GM12864 (cell line): ENCODE data around the gene SEMA4C.

Experiments
- DNase-seq: peaks from one replicate; pipeline ENCODE4 v3.0.0-alpha.2; 2011; ENCODE audit warnings: low read depth
- H3K4me3 ChIP-seq: 2 replicates; pipeline ENCODE4 v1.5.1; 2011; ENCODE audit warnings: mild to moderate bottlenecking, low read depth, low read length, control low read depth
- TF ChIP-seq, protein P1 (sequence below): IDR thresholded peaks from 2 replicates; pipeline ENCODE4 v1.5.1; 2011; ENCODE audit warnings: low read depth, mild to moderate bottlenecking, moderate library complexity, low read length, control low read depth, inconsistent platforms; ENCODE audit errors: missing control alignments

The SEMA4C gene

GRCh38 chr2:96883306-96883705, 13.4 kb upstream of the SEMA4C start:
- TF ChIP-seq, protein P1, sequence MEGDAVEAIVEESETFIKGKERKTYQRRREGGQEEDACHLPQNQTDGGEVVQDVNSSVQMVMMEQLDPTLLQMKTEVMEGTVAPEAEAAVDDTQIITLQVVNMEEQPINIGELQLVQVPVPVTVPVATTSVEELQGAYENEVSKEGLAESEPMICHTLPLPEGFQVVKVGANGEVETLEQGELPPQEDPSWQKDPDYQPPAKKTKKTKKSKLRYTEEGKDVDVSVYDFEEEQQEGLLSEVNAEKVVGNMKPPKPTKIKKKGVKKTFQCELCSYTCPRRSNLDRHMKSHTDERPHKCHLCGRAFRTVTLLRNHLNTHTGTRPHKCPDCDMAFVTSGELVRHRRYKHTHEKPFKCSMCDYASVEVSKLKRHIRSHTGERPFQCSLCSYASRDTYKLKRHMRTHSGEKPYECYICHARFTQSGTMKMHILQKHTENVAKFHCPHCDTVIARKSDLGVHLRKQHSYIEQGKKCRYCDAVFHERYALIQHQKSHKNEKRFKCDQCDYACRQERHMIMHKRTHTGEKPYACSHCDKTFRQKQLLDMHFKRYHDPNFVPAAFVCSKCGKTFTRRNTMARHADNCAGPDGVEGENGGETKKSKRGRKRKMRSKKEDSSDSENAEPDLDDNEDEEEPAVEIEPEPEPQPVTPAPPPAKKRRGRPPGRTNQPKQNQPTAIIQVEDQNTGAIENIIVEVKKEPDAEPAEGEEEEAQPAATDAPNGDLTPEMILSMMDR: no peak
- H3K4me3 ChIP-seq: no peak overlapping the region
- no peak for DNase-seq

- TF ChIP-seq, protein P1: no peak
- no peak for DNase-seq
Observed at GRCh38 chr2:96882906-96883305, 13.0 kb upstream of the SEMA4C start.

DNA sequence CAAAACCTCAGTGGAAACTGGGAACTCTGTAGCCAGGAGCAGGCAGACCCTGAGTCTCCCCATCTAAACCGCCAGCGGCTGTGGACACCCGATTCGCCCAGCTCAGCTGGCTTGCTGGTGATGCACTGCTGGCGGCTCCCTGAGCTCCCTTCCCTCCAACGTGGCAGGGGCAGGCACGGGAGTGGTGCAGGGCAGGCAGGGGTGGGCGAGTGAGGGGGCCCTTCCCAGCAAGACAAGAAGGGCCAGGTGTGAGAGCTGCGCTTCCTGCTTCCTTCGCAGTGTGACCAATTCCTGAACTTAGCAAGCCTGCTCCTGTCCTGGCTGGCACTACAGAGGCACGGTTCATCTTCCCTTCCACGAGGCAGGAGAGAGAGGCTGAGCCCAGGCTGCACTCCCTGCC, 12.3 kb upstream of the SEMA4C start:
- TF ChIP-seq, protein P1: no peak
- DNase-seq: no peak
- H3K4me3 ChIP-seq: no peak overlapping the region

More at GRCh38 chr2:96882906-96883305, 13.0 kb upstream of the SEMA4C start:
- no peak overlapping the region for H3K4me3 ChIP-seq

DNA sequence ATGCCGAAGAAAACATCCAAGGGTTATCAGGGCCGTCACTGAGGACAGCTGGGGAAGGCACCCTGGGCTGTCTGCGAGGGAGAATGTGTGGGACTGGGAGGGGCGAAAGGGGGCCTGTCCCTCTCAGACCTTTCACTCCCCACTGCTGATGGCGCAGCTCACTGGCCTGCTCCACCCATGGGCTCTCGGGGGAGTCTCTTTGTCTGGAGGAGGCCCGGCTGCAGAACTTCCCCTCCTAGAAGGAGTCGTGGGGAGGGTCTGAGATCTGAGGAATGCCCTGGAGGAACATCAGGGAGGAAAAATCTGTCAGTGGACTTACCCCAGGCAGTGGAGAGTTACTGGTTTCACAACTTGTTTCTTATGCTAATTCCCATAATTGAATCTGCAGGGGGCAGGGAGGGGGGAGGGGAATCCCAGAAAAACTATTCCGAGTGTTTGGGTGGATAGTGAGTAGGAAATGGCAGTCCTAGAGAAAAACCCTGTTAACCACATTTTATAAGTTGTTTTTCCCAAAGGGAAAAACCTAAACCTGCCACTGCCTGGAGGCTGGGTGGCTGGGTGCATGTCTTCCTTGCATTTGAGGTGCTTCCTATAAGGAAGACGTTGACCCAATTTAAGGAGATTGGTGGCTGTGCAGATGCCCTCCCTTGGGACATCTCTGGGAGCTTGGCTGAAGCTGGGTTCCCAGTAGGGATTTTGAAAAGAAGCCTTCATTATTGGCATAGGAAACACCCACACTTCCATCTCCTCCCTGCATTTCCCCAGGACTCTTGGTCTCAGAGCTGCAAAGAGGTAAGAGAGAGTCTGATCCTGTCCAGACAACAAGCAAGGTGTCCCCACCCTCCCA, 11.7 kb upstream of the SEMA4C start:
- H3K4me3 ChIP-seq: no peak overlapping the region
- no peak for DNase-seq
- TF ChIP-seq, protein P1: no peak

DNA sequence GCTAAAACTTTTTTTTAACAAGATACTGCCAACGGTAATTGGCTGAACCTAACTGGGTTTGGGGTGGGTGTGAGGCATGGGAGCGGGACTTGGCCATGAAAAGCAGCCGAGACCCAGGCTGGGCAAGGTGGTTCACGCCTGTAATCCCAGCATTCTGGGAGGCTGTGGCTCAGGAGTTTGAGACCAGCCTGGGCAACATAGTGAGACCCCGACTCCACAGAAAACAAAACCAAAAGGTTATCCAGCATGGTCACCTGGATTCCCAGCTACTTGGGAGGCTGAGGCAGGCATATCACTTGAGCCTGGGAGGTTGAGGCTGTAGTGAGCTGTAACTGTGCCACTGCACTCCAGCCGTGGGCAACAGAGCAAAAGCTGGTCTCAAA, 11.0 kb upstream of the SEMA4C start:
- no peak for DNase-seq
- no peak overlapping the region for H3K4me3 ChIP-seq
- TF ChIP-seq, protein P1: no peak

GRCh38 chr2:96879545-96880040, 9.7 kb upstream of the SEMA4C start:
- DNase-seq: no peak
- H3K4me3 ChIP-seq: no peak overlapping the region
- TF ChIP-seq, protein P1: no peak
